IMR-90 (cell line): Measurements from ENCODE around the gene WFDC9. TPM values are rescaled to one million over a fixed set of nuclear protein-coding genes. Genes with fewer than 3 reads are reported as not detected.

Experiments used
- ATAC-seq: fragments of 200-7000 bp; cut with Tn5 transposase; 2 replicates; pipeline ENCODE4 v1.9.1; 2020; ENCODE audit warnings: low read depth, mild to moderate bottlenecking, moderate library complexity
- BruUV-seq: library from RNA; stranded (reverse); fragments of 400-500 nt; replicated peaks from 2 replicates; lab custom pipeline; 2021; lab: Mats Ljungman, UMichigan
- CTCF ChIA-PET: fragments of 300-600 bp; formaldehyde crosslinking; extraction: SDS; loops from one replicate; lab custom pipeline; 2021; ENCODE audit warnings: antibody characterized with exemption; lab: Yijun Ruan, JAX
- POLR2A ChIA-PET: fragments of 300-600 bp; sonication (Branson Sonifier 250); formaldehyde crosslinking; loops from one replicate; lab custom pipeline; 2022; ENCODE audit warnings: antibody characterized with exemption; ENCODE audit not compliant: unreplicated experiment; lab: Charles Lee
- DNase-seq: peaks from one replicate; pipeline ENCODE4 v3.0.0; 2013
- H2AFZ ChIP-seq: replicated peaks from 2 replicates; pipeline ENCODE3; 2013; ENCODE audit warnings: low read length, mild to moderate bottlenecking; ENCODE audit not compliant: poor library complexity
- H2AK5ac ChIP-seq: 2 replicates; pipeline ENCODE4 v1.6.1; 2013; ENCODE audit warnings: low read depth, low read length, inconsistent platforms
- H2AK9ac ChIP-seq: replicated peaks from 2 replicates; pipeline ENCODE3; 2013; ENCODE audit warnings: mild to moderate bottlenecking, low read depth, low read length, moderate library complexity; ENCODE audit not compliant: poor library complexity
- H2BK120ac ChIP-seq: 2 replicates; pipeline ENCODE4 v1.6.1; 2013; ENCODE audit warnings: low read depth, low read length, inconsistent platforms
- H2BK15ac ChIP-seq: 3 replicates; pipeline ENCODE4 v1.6.1; 2013; ENCODE audit warnings: low read depth, low read length, inconsistent platforms
- H2BK20ac ChIP-seq: 2 replicates; pipeline ENCODE4 v1.6.1; 2013; ENCODE audit warnings: low read depth, mild to moderate bottlenecking, inconsistent platforms, low read length, moderate library complexity
- H2BK5ac ChIP-seq: 2 replicates; pipeline ENCODE4 v1.6.1; 2013; ENCODE audit warnings: mild to moderate bottlenecking, low read depth, low read length, inconsistent platforms; ENCODE audit not compliant: poor library complexity, severe bottlenecking
- H3K14ac ChIP-seq: replicated peaks from 2 replicates; pipeline ENCODE4 v1.6.1; 2013; ENCODE audit warnings: low read depth, low read length, inconsistent platforms
- H3K18ac ChIP-seq: 2 replicates; pipeline ENCODE4 v1.6.1; 2013; ENCODE audit warnings: low read depth, low read length, control low read depth
- H3K23ac ChIP-seq: 2 replicates; pipeline ENCODE4 v1.6.1; 2013; ENCODE audit warnings: low read depth, low read length, inconsistent platforms
- H3K27ac ChIP-seq: 2 replicates; pipeline ENCODE4 v1.5.1; 2013; ENCODE audit warnings: mild to moderate bottlenecking, control low read depth, low read length; ENCODE audit not compliant: insufficient read depth
- H3K27me3 ChIP-seq: 2 replicates; pipeline ENCODE4 v1.6.1; 2013; ENCODE audit warnings: low read length; ENCODE audit not compliant: control insufficient read depth, insufficient read depth
- H3K36me3 ChIP-seq: 2 replicates; pipeline ENCODE4 v1.6.1; 2013; ENCODE audit warnings: low read length, mixed read lengths; ENCODE audit not compliant: control insufficient read depth, insufficient read depth
- H3K4ac ChIP-seq: 2 replicates; pipeline ENCODE4 v1.6.1; 2013; ENCODE audit warnings: low read depth, low read length, inconsistent platforms
- H3K4me1 ChIP-seq: 2 replicates; pipeline ENCODE4 v1.6.1; 2013; ENCODE audit warnings: low read length, mixed read lengths; ENCODE audit not compliant: control insufficient read depth, insufficient read depth
- H3K4me2 ChIP-seq: 2 replicates; pipeline ENCODE4 v1.6.1; 2013; ENCODE audit warnings: low read depth, mild to moderate bottlenecking, control low read depth, low read length, moderate library complexity
- H3K4me3 ChIP-seq: 2 replicates; pipeline ENCODE4 v1.5.1; 2013; ENCODE audit warnings: low read depth, mild to moderate bottlenecking, control low read depth, low read length, moderate library complexity; ENCODE audit not compliant: insufficient read depth
- H3K56ac ChIP-seq: 2 replicates; pipeline ENCODE4 v1.6.1; 2013; ENCODE audit warnings: low read length, inconsistent platforms; ENCODE audit not compliant: insufficient read depth; ENCODE audit errors: extremely low read depth
- H3K79me1 ChIP-seq, 2 experiments: 2 replicates each; pipeline ENCODE4 v1.6.1; 2013; ENCODE audit warnings: low read length in 2 of 2, inconsistent platforms in 1 of 2, low read depth in 1 of 2
- H3K9ac ChIP-seq: 2 replicates; pipeline ENCODE4 v1.6.1; 2013; ENCODE audit warnings: low read depth, low read length, control low read depth
- H3K9me1 ChIP-seq: 2 replicates; pipeline ENCODE4 v1.6.1; 2013; ENCODE audit warnings: low read length, inconsistent platforms; ENCODE audit not compliant: insufficient read depth
- H3K9me3 ChIP-seq: 2 replicates; pipeline ENCODE4 v1.6.1; 2013; ENCODE audit warnings: low read length; ENCODE audit not compliant: control insufficient read depth, insufficient read depth
- H4K20me1 ChIP-seq: 2 replicates; pipeline ENCODE4 v1.6.1; 2013; ENCODE audit warnings: low read length, inconsistent platforms; ENCODE audit not compliant: insufficient read depth
- H4K5ac ChIP-seq: 2 replicates; pipeline ENCODE4 v1.6.1; 2013; ENCODE audit warnings: mild to moderate bottlenecking, low read depth, low read length, control low read depth
- H4K8ac ChIP-seq, 2 experiments: 2 replicates each; pipeline ENCODE4 v1.6.1; 2013; ENCODE audit warnings: low read depth in 2 of 2, low read length in 2 of 2, control low read depth in 1 of 2, inconsistent platforms in 1 of 2
- H4K91ac ChIP-seq: 2 replicates; pipeline ENCODE4 v1.6.1; 2013; ENCODE audit warnings: low read depth, low read length, inconsistent platforms; ENCODE audit not compliant: insufficient read depth
- BHLHE40 ChIP-seq: fragments of 150-350 bp; IDR thresholded peaks from 2 replicates; pipeline ENCODE4 v1.6.1; 2016; ENCODE audit warnings: mild to moderate bottlenecking, low read depth, low read length
- CEBPB ChIP-seq: IDR thresholded peaks from 2 replicates; pipeline ENCODE4 v1.6.1; 2012; ENCODE audit warnings: low read depth, low read length, improper control_type of control experiment
- CHD1 ChIP-seq: IDR thresholded peaks from 2 replicates; pipeline ENCODE4 v1.6.1; 2012; ENCODE audit warnings: low read depth, low read length, improper control_type of control experiment
- FOS ChIP-seq: fragments of 150-350 bp; IDR thresholded peaks from 2 replicates; pipeline ENCODE4 v1.6.1; 2016; ENCODE audit warnings: low read depth, low read length
- MAFK ChIP-seq: IDR thresholded peaks from 2 replicates; pipeline ENCODE4 v1.6.1; 2012; ENCODE audit warnings: low read depth, low read length, improper control_type of control experiment
- MAZ ChIP-seq: IDR thresholded peaks from 2 replicates; pipeline ENCODE4 v1.6.1; 2012; ENCODE audit warnings: low read depth, mild to moderate bottlenecking, low read length, improper control_type of control experiment, moderate library complexity, borderline replicate concordance
- MXI1 ChIP-seq: IDR thresholded peaks from 2 replicates; pipeline ENCODE4 v1.6.1; 2012; ENCODE audit warnings: low read depth, mild to moderate bottlenecking, low read length, moderate library complexity, borderline replicate concordance
- NFE2L2 ChIP-seq: fragments of 150-350 bp; IDR thresholded peaks from 2 replicates; pipeline ENCODE4 v1.6.1; 2016; ENCODE audit warnings: low read depth, mild to moderate bottlenecking, low read length
- POLR2A ChIP-seq: IDR thresholded peaks from 2 replicates; pipeline ENCODE4 v1.6.1; 2012; ENCODE audit warnings: mild to moderate bottlenecking, low read depth, low read length
- RAD21 ChIP-seq: IDR thresholded peaks from 2 replicates; pipeline ENCODE4 v1.6.1; 2012; ENCODE audit warnings: low read length, improper control_type of control experiment
- RCOR1 ChIP-seq: IDR thresholded peaks from 2 replicates; pipeline ENCODE4 v1.6.1; 2012; ENCODE audit warnings: mild to moderate bottlenecking, low read length, improper control_type of control experiment; ENCODE audit not compliant: insufficient replicate concordance
- RFX5 ChIP-seq: IDR thresholded peaks from 2 replicates; pipeline ENCODE4 v1.8.0; 2012; ENCODE audit warnings: low read depth, mild to moderate bottlenecking, low read length, moderate library complexity
- SMC3 ChIP-seq: fragments of 150-350 bp; IDR thresholded peaks from 2 replicates; pipeline ENCODE4 v1.6.1; 2016; ENCODE audit warnings: low read depth, mild to moderate bottlenecking, antibody characterized with exemption, low read length, moderate library complexity
- WGBS, 2 experiments: methylation state at CpG; one replicate each; pipeline versions ENCODE4 v1.1.5 to v1.1.7; 2013; ENCODE audit warnings: missing lambda C conversion rate in 2 of 2; ENCODE audit not compliant: insufficient read length in 1 of 2; ENCODE audit errors: extremely low coverage in 2 of 2; 5-methylcytosine and 5-hydroxymethylcytosine counted together
- dilution Hi-C: fragments of 300-500 bp; cut with HindIII; formaldehyde crosslinking; loops from one replicate; pipeline ENCODE4 v1.14.3; 2018; ENCODE audit warnings: low sequenced_read_pairs; ENCODE audit not compliant: unreplicated experiment
- in situ Hi-C: fragments of 300-500 bp; cut with MboI; formaldehyde crosslinking; loops from 3 replicates; pipeline ENCODE4 v1.14.3; 2019; ENCODE audit warnings: low sequenced_read_pairs, inconsistent platforms, mixed read lengths
- intact Hi-C: fragments of 100-400 bp; cut with micrococcal nuclease; formaldehyde crosslinking; loops from 2 replicates; pipeline ENCODE4 v1.10.0; 2022
- polyA plus RNA-seq, 3 experiments: library from polyadenylated mRNA; depleted of rRNA; stranded (reverse); fragments of >200 nt; gene quantifications; 2 replicates each; pipeline ENCODE4 v1.2.3, GENCODE V29; 2012; ENCODE audit warnings: low replicate concordance in 1 of 3
- total RNA-seq: library from RNA; depleted of rRNA; stranded (reverse); fragments of >200 nt; gene quantifications from 2 replicates; pipeline ENCODE4 v1.2.3, GENCODE V29; 2012
- TF ChIP-seq, protein P1 (sequence below): fragments of 150-350 bp; IDR thresholded peaks from 2 replicates; pipeline ENCODE4 v1.6.1; 2016; ENCODE audit warnings: low read depth, mild to moderate bottlenecking, low read length, moderate library complexity, borderline replicate concordance
- TF ChIP-seq, protein P2 (sequence below): fragments of 150-350 bp; IDR thresholded peaks from 2 replicates; pipeline ENCODE4 v1.6.1; 2017; ENCODE audit warnings: mild to moderate bottlenecking, antibody characterized with exemption, low read length, low read depth
- TF ChIP-seq, protein P3 (sequence below): conservative IDR thresholded peaks from 2 replicates; pipeline ENCODE4 v1.5.1; 2012; ENCODE audit warnings: mild to moderate bottlenecking, low read depth, low read length, improper control_type of control experiment

WFDC9 gene
- total and polyA plus RNA-seq, 2 of the 4 experiments (the other 2 are of a cell fraction): not detected

DNA sequence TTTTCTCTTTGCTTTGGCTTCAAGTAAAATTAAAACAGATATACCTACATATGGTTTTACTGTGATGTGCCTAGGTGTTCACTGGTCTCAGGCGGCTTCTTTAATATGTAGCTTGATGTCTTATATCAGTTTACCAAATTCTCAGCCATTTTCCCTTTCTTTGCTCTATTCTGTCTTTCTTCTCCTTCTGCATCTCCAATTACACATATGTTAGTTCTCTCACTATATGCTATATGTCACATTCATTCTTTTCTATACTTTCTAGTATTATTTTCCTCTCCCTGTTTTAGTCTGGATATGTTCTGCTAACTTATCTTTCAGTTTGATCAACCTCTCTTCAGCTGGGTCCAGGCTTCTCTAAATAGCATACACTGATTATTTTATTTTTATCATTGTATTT is 37.6 kb downstream of the WFDC9 start:
- Histone ChIP-seq H2BK120ac (no peak overlapping the region), H3K4me1 (no peaks in the 10 kb centered on the region), H3K14ac (no peak overlapping the region), H4K20me1 (no peaks in the 10 kb centered on the region), H2AFZ (no peak overlapping the region), H3K36me3 (no peaks in the 10 kb centered on the region), H3K79me1 (no peaks in the 10 kb centered on the region), H4K91ac (no peak overlapping the region), H2AK9ac (no peak overlapping the region), H3K4me3 (no peak overlapping the region), H2BK5ac (no peak overlapping the region), H3K18ac (no peak overlapping the region), H3K27ac (no peak overlapping the region), H2BK15ac (no peak overlapping the region), H3K4ac (no peak overlapping the region), H3K9me3 (no peaks in the 10 kb centered on the region), H4K5ac (no peak overlapping the region), H3K23ac (no peak overlapping the region), H4K8ac (no peak overlapping the region), H2BK20ac (no peak overlapping the region), H3K56ac (no peak overlapping the region), H3K4me2 (no peak overlapping the region), H3K27me3 (no peaks in the 10 kb centered on the region), H3K9ac (no peak overlapping the region), H3K9me1 (no peaks in the 10 kb centered on the region), H2AK5ac (no peak overlapping the region)
- dilution Hi-C loops: no loop called here
- WGBS, 2 experiments: no CpG with 5 or more reads among the region's 1 CpG
- DNase-seq (no peak), ATAC-seq (no peak)
- intact Hi-C loops: no loop called here
- in situ Hi-C loops: no loop called here
- TF ChIP-seq FOS: no peak
- no peak for TF ChIP-seq RAD21
- TF ChIP-seq RFX5: no peak
- TF ChIP-seq RCOR1: no peak
- no peak for TF ChIP-seq MAZ
- TF ChIP-seq, protein P1, sequence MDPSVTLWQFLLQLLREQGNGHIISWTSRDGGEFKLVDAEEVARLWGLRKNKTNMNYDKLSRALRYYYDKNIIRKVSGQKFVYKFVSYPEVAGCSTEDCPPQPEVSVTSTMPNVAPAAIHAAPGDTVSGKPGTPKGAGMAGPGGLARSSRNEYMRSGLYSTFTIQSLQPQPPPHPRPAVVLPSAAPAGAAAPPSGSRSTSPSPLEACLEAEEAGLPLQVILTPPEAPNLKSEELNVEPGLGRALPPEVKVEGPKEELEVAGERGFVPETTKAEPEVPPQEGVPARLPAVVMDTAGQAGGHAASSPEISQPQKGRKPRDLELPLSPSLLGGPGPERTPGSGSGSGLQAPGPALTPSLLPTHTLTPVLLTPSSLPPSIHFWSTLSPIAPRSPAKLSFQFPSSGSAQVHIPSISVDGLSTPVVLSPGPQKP: no peak
- no peak for TF ChIP-seq CHD1
- TF ChIP-seq, protein P2, sequence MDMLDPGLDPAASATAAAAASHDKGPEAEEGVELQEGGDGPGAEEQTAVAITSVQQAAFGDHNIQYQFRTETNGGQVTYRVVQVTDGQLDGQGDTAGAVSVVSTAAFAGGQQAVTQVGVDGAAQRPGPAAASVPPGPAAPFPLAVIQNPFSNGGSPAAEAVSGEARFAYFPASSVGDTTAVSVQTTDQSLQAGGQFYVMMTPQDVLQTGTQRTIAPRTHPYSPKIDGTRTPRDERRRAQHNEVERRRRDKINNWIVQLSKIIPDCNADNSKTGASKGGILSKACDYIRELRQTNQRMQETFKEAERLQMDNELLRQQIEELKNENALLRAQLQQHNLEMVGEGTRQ: no peak
- TF ChIP-seq, protein P3, sequence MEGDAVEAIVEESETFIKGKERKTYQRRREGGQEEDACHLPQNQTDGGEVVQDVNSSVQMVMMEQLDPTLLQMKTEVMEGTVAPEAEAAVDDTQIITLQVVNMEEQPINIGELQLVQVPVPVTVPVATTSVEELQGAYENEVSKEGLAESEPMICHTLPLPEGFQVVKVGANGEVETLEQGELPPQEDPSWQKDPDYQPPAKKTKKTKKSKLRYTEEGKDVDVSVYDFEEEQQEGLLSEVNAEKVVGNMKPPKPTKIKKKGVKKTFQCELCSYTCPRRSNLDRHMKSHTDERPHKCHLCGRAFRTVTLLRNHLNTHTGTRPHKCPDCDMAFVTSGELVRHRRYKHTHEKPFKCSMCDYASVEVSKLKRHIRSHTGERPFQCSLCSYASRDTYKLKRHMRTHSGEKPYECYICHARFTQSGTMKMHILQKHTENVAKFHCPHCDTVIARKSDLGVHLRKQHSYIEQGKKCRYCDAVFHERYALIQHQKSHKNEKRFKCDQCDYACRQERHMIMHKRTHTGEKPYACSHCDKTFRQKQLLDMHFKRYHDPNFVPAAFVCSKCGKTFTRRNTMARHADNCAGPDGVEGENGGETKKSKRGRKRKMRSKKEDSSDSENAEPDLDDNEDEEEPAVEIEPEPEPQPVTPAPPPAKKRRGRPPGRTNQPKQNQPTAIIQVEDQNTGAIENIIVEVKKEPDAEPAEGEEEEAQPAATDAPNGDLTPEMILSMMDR: no peak
- no peak for TF ChIP-seq CEBPB
- no peak for TF ChIP-seq BHLHE40
- no peak for TF ChIP-seq SMC3
- TF ChIP-seq MAFK: no peak
- no peak for TF ChIP-seq NFE2L2
- no peak for TF ChIP-seq POLR2A
- TF ChIP-seq MXI1: no peak
- no TSS peak for BruUV-seq
- ChIA-PET POLR2A (no interaction called here), CTCF (interaction anchor here (0.7 kb wide), 1 partner anchor 178 kb away, joined by 3 read pairs; no protein-coding TSS in a partner anchor)
